H1 (cell line): ENCODE measurements around the gene FBXO41. TPM values are rescaled to one million over a fixed set of nuclear protein-coding genes. Genes with fewer than 3 reads are reported as not detected.

Source experiments
- CTCF ChIA-PET: fragments of 300-600 bp; sonication (Branson Sonifier 250); formaldehyde crosslinking; loops from one replicate; lab custom pipeline; 2021; ENCODE audit not compliant: partially characterized antibody; lab: Charles Lee
- POLR2A ChIA-PET: fragments of 300-600 bp; sonication (Branson Sonifier 250); formaldehyde crosslinking; loops from one replicate; lab custom pipeline; 2021; ENCODE audit warnings: inconsistent platforms; ENCODE audit not compliant: partially characterized antibody; lab: Charles Lee
- DNase-seq, 2 experiments: peaks; one replicate each; pipeline versions ENCODE4 v3.0.0 to v3.0.0-alpha.2; 2010 to 2022; ENCODE audit warnings: low spot score in 2 of 2, low read depth in 1 of 2, mixed read lengths in 1 of 2
- FAIRE-seq: peaks from 2 replicates; lab custom pipeline; 2011; peaks lifted over from hg19 to GRCh38; lab: Jason Lieb, UNC
- H2AFZ ChIP-seq: 2 replicates; pipeline ENCODE4 v1.8.1; 2012; ENCODE audit warnings: low read length, inconsistent platforms
- H2AK5ac ChIP-seq: 2 replicates; pipeline ENCODE4 v1.6.1; 2013; ENCODE audit warnings: low read depth, low read length
- H2BK120ac ChIP-seq: replicated peaks from 2 replicates; pipeline ENCODE3; 2013; ENCODE audit warnings: low read depth, low read length, inconsistent platforms
- H2BK12ac ChIP-seq: 2 replicates; pipeline ENCODE4 v1.6.1; 2013; ENCODE audit warnings: low read depth, low read length
- H2BK15ac ChIP-seq: 2 replicates; pipeline ENCODE4 v1.6.1; 2013; ENCODE audit warnings: low read length
- H2BK20ac ChIP-seq: 2 replicates; pipeline ENCODE4 v1.6.1; 2013; ENCODE audit warnings: low read length
- H2BK5ac ChIP-seq: 2 replicates; pipeline ENCODE4 v1.6.1; 2013; ENCODE audit warnings: low read depth, low read length
- H3K14ac ChIP-seq: 2 replicates; pipeline ENCODE4 v1.6.1; 2013; ENCODE audit warnings: inconsistent platforms; ENCODE audit not compliant: insufficient read length
- H3K18ac ChIP-seq: 2 replicates; pipeline ENCODE4 v1.6.1; 2013; ENCODE audit warnings: low read length; ENCODE audit errors: extremely low read depth
- H3K23ac ChIP-seq: 2 replicates; pipeline ENCODE4 v1.6.1; 2013; ENCODE audit warnings: inconsistent platforms; ENCODE audit not compliant: insufficient read length
- H3K23me2 ChIP-seq: 2 replicates; pipeline ENCODE4 v1.6.1; 2013; ENCODE audit warnings: low read depth, low read length
- H3K27ac ChIP-seq: 2 replicates; pipeline ENCODE4 v1.6.1; 2011; ENCODE audit warnings: low read depth, low read length, inconsistent platforms
- H3K27me3 ChIP-seq, 4 experiments: replicated peaks in 1 of 4; 1 replicate in 1 of 4; 2 replicates in 3 of 4; pipeline versions ENCODE4 v1.6.1 to v1.8.1; 2011 to 2013; ENCODE audit warnings: low read length in 3 of 4, mild to moderate bottlenecking in 3 of 4, inconsistent platforms in 2 of 4, mixed read lengths in 2 of 4, moderate library complexity in 1 of 4; ENCODE audit not compliant: control insufficient read depth in 3 of 4, insufficient read depth in 3 of 4; ENCODE audit errors: extremely low read depth in 1 of 4
- H3K36me3 ChIP-seq, 4 experiments: 2 replicates each; pipeline versions ENCODE4 v1.6.1 to v1.8.1; 2011 to 2013; ENCODE audit warnings: mild to moderate bottlenecking in 4 of 4, low read length in 3 of 4, moderate library complexity in 2 of 4, control low read depth in 1 of 4, inconsistent platforms in 1 of 4; ENCODE audit not compliant: insufficient read depth in 4 of 4, control insufficient read depth in 2 of 4
- H3K4ac ChIP-seq: replicated peaks from 2 replicates; pipeline ENCODE3; 2013; ENCODE audit warnings: low read length, low read depth, mixed read lengths, inconsistent platforms; ENCODE audit not compliant: insufficient read length
- H3K4me1 ChIP-seq, 4 experiments: replicated peaks in 1 of 4; 1 replicate in 1 of 4; 2 replicates in 3 of 4; pipeline versions ENCODE4 v1.6.1 to v1.8.1; 2011 to 2013; ENCODE audit warnings: low read length in 3 of 4, inconsistent platforms in 2 of 4, mixed read lengths in 1 of 4; ENCODE audit not compliant: insufficient read depth in 4 of 4, control insufficient read depth in 3 of 4
- H3K4me2 ChIP-seq, 2 experiments: 2 replicates each; pipeline versions ENCODE4 v1.6.1 to v1.8.1; 2011 to 2013; ENCODE audit warnings: low read depth in 2 of 2, low read length in 2 of 2, control low read depth in 1 of 2, inconsistent platforms in 1 of 2, mild to moderate bottlenecking in 1 of 2; ENCODE audit not compliant: insufficient read depth in 1 of 2
- H3K4me3 ChIP-seq, 4 experiments: fragments of 200-600, 300-600 bp in 1 of 4; sonication (generic), shearing (Covaris generic), sonication (Bioruptor Twin) in 1 of 4; 2 replicates each; pipeline versions ENCODE4 v1.5.1 to v1.8.1; 2011 to 2016; ENCODE audit warnings: low read length in 4 of 4, low read depth in 3 of 4, control low read depth in 2 of 4, inconsistent platforms in 2 of 4, mild to moderate bottlenecking in 2 of 4, mixed read lengths in 1 of 4, moderate library complexity in 1 of 4; ENCODE audit not compliant: insufficient read depth in 2 of 4; ENCODE audit errors: extremely low read depth in 1 of 4
- H3K56ac ChIP-seq: replicated peaks from 2 replicates; pipeline ENCODE3; 2013; ENCODE audit warnings: low read depth, mild to moderate bottlenecking, mixed read lengths, low read length, inconsistent platforms; ENCODE audit not compliant: insufficient read length
- H3K79me1 ChIP-seq: 2 replicates; pipeline ENCODE4 v1.6.1; 2013; ENCODE audit warnings: low read depth, low read length, control low read depth
- H3K79me2 ChIP-seq, 2 experiments: 2 replicates each; pipeline versions ENCODE4 v1.6.1 to v1.8.1; 2012 to 2013; ENCODE audit warnings: low read length in 2 of 2, mild to moderate bottlenecking in 2 of 2, inconsistent platforms in 1 of 2; ENCODE audit not compliant: insufficient read depth in 2 of 2, control insufficient read depth in 1 of 2
- H3K9ac ChIP-seq, 4 experiments: replicated peaks in 1 of 4; 1 replicate in 1 of 4; 2 replicates in 3 of 4; pipeline versions ENCODE4 v1.6.1 to v1.8.1; 2011 to 2013; ENCODE audit warnings: low read depth in 3 of 4, low read length in 3 of 4, control low read depth in 2 of 4, mild to moderate bottlenecking in 2 of 4, moderate library complexity in 2 of 4, inconsistent platforms in 1 of 4; ENCODE audit errors: extremely low read depth in 1 of 4
- H3K9me3 ChIP-seq, 2 experiments: 2 replicates each; pipeline versions ENCODE4 v1.6.1 to v1.8.1; 2012 to 2013; ENCODE audit warnings: mild to moderate bottlenecking in 2 of 2, moderate library complexity in 2 of 2, control low read depth in 1 of 2, inconsistent platforms in 1 of 2, low read depth in 1 of 2, low read length in 1 of 2, mixed read lengths in 1 of 2; ENCODE audit not compliant: insufficient read depth in 2 of 2
- H4K20me1 ChIP-seq, 2 experiments: replicated peaks in 1 of 2; 2 replicates each; pipeline versions ENCODE3 to v1.8.1; 2011 to 2013; ENCODE audit warnings: inconsistent platforms in 2 of 2, low read length in 2 of 2, mild to moderate bottlenecking in 1 of 2; ENCODE audit not compliant: insufficient read depth in 2 of 2, control insufficient read depth in 1 of 2
- H4K5ac ChIP-seq: 2 replicates; pipeline ENCODE4 v1.6.1; 2013; ENCODE audit warnings: low read length, low read depth, mixed read lengths, inconsistent platforms; ENCODE audit not compliant: insufficient read length
- H4K8ac ChIP-seq: 2 replicates; pipeline ENCODE4 v1.8.0; 2013; ENCODE audit warnings: mild to moderate bottlenecking, moderate library complexity, low read length, inconsistent platforms; ENCODE audit not compliant: insufficient read depth; ENCODE audit errors: extremely low read depth
- H4K91ac ChIP-seq: replicated peaks from 2 replicates; pipeline ENCODE3; 2013; ENCODE audit warnings: low read length, mixed read lengths, inconsistent platforms; ENCODE audit not compliant: insufficient read length
- CBX5 ChIP-seq: fragments of 300-800, 300-1000 bp; sonication (generic); IDR thresholded peaks from 2 replicates; pipeline ENCODE4 v1.7.1; 2016; ENCODE audit warnings: antibody characterized with exemption, low read length, low read depth
- CBX8 ChIP-seq: fragments of 300-800, 300-1000 bp; sonication (generic); IDR thresholded peaks from 2 replicates; pipeline ENCODE4 v1.7.1; 2016; ENCODE audit warnings: low read depth, low read length, borderline replicate concordance
- EZH2 ChIP-seq: fragments of 200-600 bp; sonication (generic); IDR thresholded peaks from 2 replicates; pipeline ENCODE4 v1.7.1; 2012; ENCODE audit warnings: low read depth, mild to moderate bottlenecking, moderate library complexity, low read length, inconsistent platforms; ENCODE audit not compliant: severe bottlenecking
- HDAC6 ChIP-seq: IDR thresholded peaks from one replicate; pipeline ENCODE4 v1.7.1; 2012; ENCODE audit warnings: low read depth, mild to moderate bottlenecking, inconsistent platforms, low read length, moderate library complexity
- JUND ChIP-seq: IDR thresholded peaks from 2 replicates; pipeline ENCODE4 v1.6.1; 2011; ENCODE audit warnings: mild to moderate bottlenecking, improper control_type of control experiment, low read length
- NANOG ChIP-seq: IDR thresholded peaks from 2 replicates; pipeline ENCODE4 v1.6.1; 2011; ENCODE audit warnings: low read length, low read depth, mild to moderate bottlenecking, inconsistent platforms; ENCODE audit not compliant: insufficient read depth, poor library complexity, severe bottlenecking
- POLR2AphosphoS5 ChIP-seq: IDR thresholded peaks from 2 replicates; pipeline ENCODE4 v1.6.1; 2011; ENCODE audit warnings: low read depth, low read length
- RNF2 ChIP-seq: fragments of 200-900, 300-1000 bp; sonication (generic); IDR thresholded peaks from 2 replicates; pipeline ENCODE4 v1.7.1; 2016; ENCODE audit warnings: borderline replicate concordance, low read depth, mild to moderate bottlenecking, antibody characterized with exemption, low read length; ENCODE audit not compliant: poor library complexity, severe bottlenecking; ENCODE audit errors: missing control alignments
- SP1 ChIP-seq: IDR thresholded peaks from 2 replicates; pipeline ENCODE4 v1.6.1; 2011; ENCODE audit warnings: low read depth, low read length
- SP2 ChIP-seq: IDR thresholded peaks from 2 replicates; pipeline ENCODE4 v1.6.1; 2012; ENCODE audit warnings: mild to moderate bottlenecking, low read length, inconsistent platforms
- YY1 ChIP-seq: IDR thresholded peaks from 2 replicates; pipeline ENCODE4 v1.6.1; 2011; ENCODE audit warnings: low read depth, mild to moderate bottlenecking, low read length
- WGBS, 2 experiments: shearing (Covaris generic) in 1 of 2; methylation state at CpG; one replicate each; pipeline versions ENCODE4 v1.1.6 to v1.1.7; 2013 to 2015; ENCODE audit warnings: low lambda C conversion rate in 2 of 2, mixed read lengths in 2 of 2, inconsistent platforms in 1 of 2, low coverage in 1 of 2, missing lambda C conversion rate in 1 of 2; ENCODE audit not compliant: insufficient replicate concordance in 2 of 2, insufficient coverage in 1 of 2, insufficient read length in 1 of 2; ENCODE audit errors: extremely low coverage in 1 of 2, missing lambda C conversion rate in 1 of 2; 5-methylcytosine and 5-hydroxymethylcytosine counted together
- polyA plus RNA-seq, 7 experiments: library from polyadenylated mRNA; depleted of rRNA in 3 of 7; stranded (reverse) in 5 of 7; unstranded in 2 of 7; fragments of >200 nt in 5 of 7; fragments of 200-250 nt in 2 of 7; gene quantifications; 1 replicate in 5 of 7; 2 replicates in 1 of 7; 4 replicates in 1 of 7; pipeline versions ENCODE4 v1.2.1 to v1.2.3, GENCODE V29; 2011 to 2013; ENCODE audit warnings: missing spikeins in 2 of 7, mixed read lengths in 2 of 7
- total RNA-seq: library from RNA; stranded (reverse); fragmentation: NEBNext Ultra II Directional; extraction: Animal tissue kit (Norgen Biotek cat#: 25700); gene quantifications from 2 replicates; pipeline ENCODE4 v1.2.1, GENCODE V29; 2021
- TF ChIP-seq, protein P1 (sequence below): IDR thresholded peaks from 2 replicates; pipeline ENCODE4 v1.6.1; 2012; ENCODE audit warnings: low read length, inconsistent platforms

The FBXO41 gene
- total and polyA plus RNA-seq, 2 of the 8 experiments (the other 6 are each of a cell fraction or from before 2014, with no cell fraction given): 11.2 to 14.3 TPM

DNA sequence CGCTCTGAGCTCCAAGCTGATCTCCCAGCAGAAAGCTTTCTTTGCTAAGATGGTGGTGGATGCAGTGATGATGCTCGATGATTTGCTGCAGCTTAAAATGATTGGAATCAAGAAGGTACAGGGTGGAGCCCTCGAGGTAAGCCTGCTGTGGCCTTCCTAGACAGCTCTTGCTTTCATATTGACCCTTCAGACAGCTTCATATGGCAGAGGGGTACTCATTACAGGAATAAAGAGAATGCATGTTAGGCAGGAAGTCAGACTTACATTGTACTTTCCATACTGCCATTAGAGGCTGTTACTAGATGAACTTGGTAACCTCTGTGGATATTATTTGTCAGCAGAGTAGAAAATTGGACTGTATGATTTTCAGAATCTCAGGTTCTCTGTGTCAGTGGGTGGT, 39.7 kb downstream of the FBXO41 start:
- Histone ChIP-seq H3K4me2 (no peak overlapping the region), H3K14ac (no peak overlapping the region), H4K5ac (no peak overlapping the region), H2BK20ac (no peak overlapping the region), H3K23ac (no peak overlapping the region), H3K27ac (no peak overlapping the region), H3K23me2 (no peaks in the 10 kb centered on the region), H3K56ac (no peak overlapping the region), H3K9me3 (no peaks in the 10 kb centered on the region), H3K4me3 (no peak overlapping the region), H3K9ac (no peak overlapping the region), H2BK120ac (no peak overlapping the region), H2BK5ac (no peak overlapping the region), H2AK5ac (no peak overlapping the region), H4K8ac (no peak overlapping the region), H2AFZ (no peak overlapping the region), H3K4ac (no peak overlapping the region), H3K27me3 (no peaks in the 10 kb centered on the region), H3K79me2 (peaks cover 3 to 32% of the 10 kb centered on the region in 2 experiments; a peak in 3 of 4 replicates), H3K4me1 (no peaks in the 10 kb centered on the region), H4K91ac (no peak overlapping the region), H2BK15ac (no peak overlapping the region), H3K79me1 (peaks cover 2% of the 10 kb centered on the region; the same call in 1 of the 2 replicates), H3K36me3 (peaks cover 49 to 95% (median 77%) of the 10 kb centered on the region in 4 experiments), H3K18ac (no peak overlapping the region), H2BK12ac (no peak overlapping the region), H4K20me1 (peaks cover 4 to 16% of the 10 kb centered on the region in 2 experiments)
- CTCF ChIA-PET: interaction anchor here (0.9 to 1.7 kb wide), 7 partner anchors 8 to 46 kb away, joined by 3 to 11 read pairs (median 4); no protein-coding TSS in a partner anchor
- no peak for DNase-seq
- WGBS, 2 experiments: 94% methylated on average over 3 of the region's 3 CpGs; no CpG with 5 or more reads in 1 of the 2 experiments
- no peak for FAIRE-seq
- POLR2A ChIA-PET: interaction anchor here (1.0 to 6.5 kb wide), 6 partner anchors 9 to 38 kb away, joined by 3 to 65 read pairs (median 5); partner anchors contain the start of genes CCT7 and PRADC1
- TF ChIP-seq NANOG: no peak
- TF ChIP-seq YY1: no peak
- TF ChIP-seq EZH2: no peak
- no peak for TF ChIP-seq CBX5
- TF ChIP-seq SP1: no peak
- no peak for TF ChIP-seq HDAC6
- no peak for TF ChIP-seq SP2
- TF ChIP-seq, protein P1, sequence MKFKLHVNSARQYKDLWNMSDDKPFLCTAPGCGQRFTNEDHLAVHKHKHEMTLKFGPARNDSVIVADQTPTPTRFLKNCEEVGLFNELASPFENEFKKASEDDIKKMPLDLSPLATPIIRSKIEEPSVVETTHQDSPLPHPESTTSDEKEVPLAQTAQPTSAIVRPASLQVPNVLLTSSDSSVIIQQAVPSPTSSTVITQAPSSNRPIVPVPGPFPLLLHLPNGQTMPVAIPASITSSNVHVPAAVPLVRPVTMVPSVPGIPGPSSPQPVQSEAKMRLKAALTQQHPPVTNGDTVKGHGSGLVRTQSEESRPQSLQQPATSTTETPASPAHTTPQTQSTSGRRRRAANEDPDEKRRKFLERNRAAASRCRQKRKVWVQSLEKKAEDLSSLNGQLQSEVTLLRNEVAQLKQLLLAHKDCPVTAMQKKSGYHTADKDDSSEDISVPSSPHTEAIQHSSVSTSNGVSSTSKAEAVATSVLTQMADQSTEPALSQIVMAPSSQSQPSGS: no peak
- no peak for TF ChIP-seq JUND
- no peak for TF ChIP-seq POLR2AphosphoS5
- TF ChIP-seq CBX8: no peak
- no peak for TF ChIP-seq RNF2
